H1 (cell line): Measurements from ENCODE around the gene RFLNA. TPM values are rescaled to one million over a fixed set of nuclear protein-coding genes. Genes with fewer than 3 reads are reported as not detected.
A peak's percentile ranks its signal among the peaks of the same experiment; 100 is the strongest.

Experiments used
- CEBPB ChIP-seq: IDR thresholded peaks from 2 replicates; pipeline ENCODE4 v1.6.1; 2012; ENCODE audit warnings: low read depth, low read length
- CREB1 ChIP-seq: IDR thresholded peaks from 2 replicates; pipeline ENCODE4 v1.6.1; 2012; ENCODE audit warnings: inconsistent platforms
- CTCF ChIP-seq, 3 experiments: IDR thresholded peaks; 1 replicate in 2 of 3; 2 replicates in 1 of 3; pipeline versions ENCODE4 v1.5.1 to v1.6.1; 2011; ENCODE audit warnings: low read length in 3 of 3, mild to moderate bottlenecking in 3 of 3, inconsistent platforms in 2 of 3, low read depth in 1 of 3, moderate library complexity in 1 of 3; ENCODE audit not compliant: insufficient read depth in 1 of 3; ENCODE audit errors: control extremely low read depth in 1 of 3
- GABPA ChIP-seq: IDR thresholded peaks from 2 replicates; pipeline ENCODE4 v1.6.1; 2011; ENCODE audit warnings: mild to moderate bottlenecking, low read length, moderate library complexity, borderline replicate concordance; ENCODE audit not compliant: insufficient read depth
- KDM1A ChIP-seq: fragments of 200-600, 300-600 bp; sonication (generic); IDR thresholded peaks from 2 replicates; pipeline ENCODE4 v1.7.1; 2016; ENCODE audit warnings: mild to moderate bottlenecking, low read length, borderline replicate concordance
- PHF8 ChIP-seq: fragments of 200-600 bp; sonication (generic); conservative IDR thresholded peaks from 2 replicates; pipeline ENCODE4 v1.7.1; 2012; ENCODE audit warnings: low read depth, mild to moderate bottlenecking, inconsistent platforms, low read length, moderate library complexity
- POLR2A ChIP-seq, 2 experiments: IDR thresholded peaks; 1 replicate in 1 of 2; 2 replicates in 1 of 2; pipeline ENCODE4 v1.6.1; 2011; ENCODE audit warnings: low read depth in 2 of 2, low read length in 2 of 2, mild to moderate bottlenecking in 2 of 2; ENCODE audit errors: control extremely low read depth in 1 of 2
- RAD21 ChIP-seq, 2 experiments: IDR thresholded peaks in 1 of 2; conservative IDR thresholded peaks in 1 of 2; 2 replicates each; pipeline ENCODE4 v1.6.1; 2011; ENCODE audit warnings: low read depth in 2 of 2, low read length in 2 of 2, improper control_type of control experiment in 1 of 2, inconsistent platforms in 1 of 2, mild to moderate bottlenecking in 1 of 2, moderate library complexity in 1 of 2
- SP2 ChIP-seq: IDR thresholded peaks from 2 replicates; pipeline ENCODE4 v1.6.1; 2012; ENCODE audit warnings: mild to moderate bottlenecking, low read length, inconsistent platforms
- SRF ChIP-seq: IDR thresholded peaks from 2 replicates; pipeline ENCODE4 v1.6.1; 2011; ENCODE audit warnings: mild to moderate bottlenecking, low read depth, low read length, moderate library complexity
- TAF1 ChIP-seq: IDR thresholded peaks from 2 replicates; pipeline ENCODE4 v1.6.1; 2011; ENCODE audit warnings: mild to moderate bottlenecking, low read depth, low read length
- polyA plus RNA-seq, 7 experiments: library from polyadenylated mRNA; depleted of rRNA in 3 of 7; stranded (reverse) in 5 of 7; unstranded in 2 of 7; fragments of >200 nt in 5 of 7; fragments of 200-250 nt in 2 of 7; gene quantifications; 1 replicate in 5 of 7; 2 replicates in 1 of 7; 4 replicates in 1 of 7; pipeline versions ENCODE4 v1.2.1 to v1.2.3, GENCODE V29; 2011 to 2013; ENCODE audit warnings: missing spikeins in 2 of 7, mixed read lengths in 2 of 7
- total RNA-seq: library from RNA; stranded (reverse); fragmentation: NEBNext Ultra II Directional; extraction: Animal tissue kit (Norgen Biotek cat#: 25700); gene quantifications from 2 replicates; pipeline ENCODE4 v1.2.1, GENCODE V29; 2021

Gene RFLNA
- total and polyA plus RNA-seq, 2 of the 8 experiments (the other 6 are each of a cell fraction or from before 2014, with no cell fraction given): 6.4 to 6.6 TPM

- TF ChIP-seq RAD21 (IDR thresholded peaks at IDR 0.05 in 1 of 2, conservative IDR thresholded peaks at IDR 0.05 in 1 of 2; ENCODE audit: low read depth in 2 of 2, low read length in 2 of 2): peak; percentile 96 to 97
- TF ChIP-seq POLR2A (IDR thresholded peaks at IDR 0.05; ENCODE audit: control extremely low read depth in 1 of 2, low read depth in 2 of 2, low read length in 2 of 2): no peak
- TF ChIP-seq SRF: no peak
- no peak for TF ChIP-seq PHF8
- TF ChIP-seq TAF1: no peak
- peak; percentile 27; the same call in 1 of the 2 replicates for TF ChIP-seq KDM1A
- peak; percentile 92 to 96 (median 95) for TF ChIP-seq CTCF (IDR thresholded peaks at IDR 0.05; ENCODE audit: control extremely low read depth in 1 of 3, insufficient read depth in 1 of 3, low read depth in 1 of 3, low read length in 3 of 3)
- no peak for TF ChIP-seq CEBPB
- no peak for TF ChIP-seq SP2
- TF ChIP-seq GABPA: peak; percentile 35; the same call in 1 of the 2 replicates
- peak; percentile 26; the same call in 1 of the 2 replicates for TF ChIP-seq CREB1
- TF ChIP-seq, all 59 proteins: peak for 9
Observed at GRCh38 chr12:124321040-124321481, 26.2 kb downstream of the RFLNA start (continued).
